Natural killer cell (primary cell): ENCODE measurements around the gene MFSD6L. TPM values are rescaled to one million over a fixed set of nuclear protein-coding genes. Genes with fewer than 3 reads are reported as not detected.

Experiments used
- ATAC-seq, 3 donors: fragments of 150-1000 bp in 2 of 3; fragments of 200-7000 bp in 1 of 3; cut with Tn5 transposase; 1 replicate in 1 of 3; 2 replicates in 2 of 3; pipeline ENCODE4 v1.10.0; 2021; ENCODE audit warnings: mild to moderate bottlenecking in 2 of 3, moderate library complexity in 2 of 3
- DNase-seq, 2 donors: peaks; one replicate each; pipeline versions ENCODE4 v3.0.0 to v3.0.0-alpha.2; 2013 to 2021; ENCODE audit warnings: mixed read lengths in 1 of 2
- H3K27ac ChIP-seq: one replicate; pipeline ENCODE4 v1.5.1; 2013; ENCODE audit warnings: mild to moderate bottlenecking, low read length
- H3K27me3 ChIP-seq: one replicate; pipeline ENCODE4 v1.6.1; 2013; ENCODE audit warnings: low read length; ENCODE audit not compliant: control insufficient read depth, insufficient read depth
- H3K36me3 ChIP-seq: one replicate; pipeline ENCODE4 v1.6.1; 2013; ENCODE audit warnings: low read length; ENCODE audit not compliant: control insufficient read depth, insufficient read depth
- H3K4me1 ChIP-seq: one replicate; pipeline ENCODE4 v1.6.1; 2013; ENCODE audit warnings: low read length; ENCODE audit not compliant: control insufficient read depth, insufficient read depth
- H3K4me3 ChIP-seq: one replicate; pipeline ENCODE4 v1.5.1; 2013; ENCODE audit warnings: low read length
- H3K9me3 ChIP-seq: one replicate; pipeline ENCODE4 v1.6.1; 2013; ENCODE audit warnings: low read length; ENCODE audit not compliant: control insufficient read depth, insufficient read depth
- H3K27ac Mint-ChIP-seq, 2 donors: one replicate each; pipeline ENCODE4 v1.8.0; 2022; ENCODE audit warnings: mild to moderate bottlenecking in 2 of 2, mixed read lengths in 2 of 2, moderate library complexity in 1 of 2
- H3K27me3 Mint-ChIP-seq, 2 donors: one replicate each; pipeline ENCODE4 v1.8.0; 2022; ENCODE audit warnings: low read depth in 2 of 2, mixed read lengths in 2 of 2
- H3K36me3 Mint-ChIP-seq: one replicate; pipeline ENCODE4 v1.8.0; 2022; ENCODE audit warnings: mixed read lengths
- H3K4me1 Mint-ChIP-seq, 2 donors: one replicate each; pipeline ENCODE4 v1.8.0; 2022; ENCODE audit warnings: mixed read lengths in 2 of 2
- H3K4me3 Mint-ChIP-seq: one replicate; pipeline ENCODE4 v1.8.0; 2022; ENCODE audit warnings: mild to moderate bottlenecking, moderate library complexity, mixed read lengths
- H3K9me3 Mint-ChIP-seq, 2 donors: one replicate each; pipeline ENCODE4 v1.8.0; 2022; ENCODE audit warnings: mixed read lengths in 2 of 2
- WGBS: methylation state at CpG from one replicate; pipeline ENCODE4 v1.1.7; 2013; ENCODE audit warnings: missing lambda C conversion rate; ENCODE audit not compliant: insufficient coverage; 5-methylcytosine and 5-hydroxymethylcytosine counted together
- intact Hi-C: fragments of 100-400 bp; cut with micrococcal nuclease; formaldehyde crosslinking; loops from one replicate; pipeline ENCODE4 v1.14.2; 2022
- total RNA-seq, 4 donors: library from RNA; stranded (reverse); fragments of 120-200 nt in 1 of 4; gene quantifications; one replicate each; pipeline versions ENCODE4 v1.2.3 to v1.2.4, GENCODE V29; 2013 to 2022
- TF ChIP-seq, protein P1 (sequence below): fragments of 200-600 bp; IDR thresholded peaks from one replicate; pipeline ENCODE4 v1.8.0; 2022; ENCODE audit warnings: antibody characterized with exemption

Gene MFSD6L
- total RNA-seq, 3 donors from 2014 or later (not counting 1 experiment from before 2014, with no cell fraction given): 0.12 to 0.90 TPM; not detected in 1

DNA sequence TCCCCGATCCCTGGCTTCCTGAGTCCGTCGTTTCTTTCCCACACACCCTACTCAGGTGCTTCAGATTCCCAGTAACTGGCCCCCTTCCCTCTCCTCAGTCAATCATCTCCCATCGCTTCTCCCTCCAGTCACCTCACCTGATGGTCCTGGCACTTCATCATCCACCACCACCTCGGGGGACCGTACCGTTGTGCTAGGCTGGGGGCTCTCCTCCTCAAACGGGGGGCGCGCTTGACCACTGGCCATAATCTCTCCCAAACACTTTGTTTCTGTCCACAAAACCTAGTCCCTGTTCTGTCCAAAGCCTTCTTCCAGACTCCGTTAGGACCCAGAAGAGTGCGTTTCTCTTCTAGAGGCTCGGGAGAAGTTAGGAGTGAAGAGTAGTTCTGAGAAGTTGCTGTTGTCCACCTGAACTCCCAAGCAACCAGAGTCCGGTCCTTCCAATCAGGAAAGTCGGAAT lies 41.0 kb downstream of the MFSD6L start, which contains the start of gene SPDYE4:
Gene SPDYE4 (minus strand): TSS at position 410 of the 460 bp plus-strand sequence. CDS start 164 bp downstream, at position 246.
- Mint-ChIP-seq H3K27ac (no peak within 1 kb of the TSS), H3K9me3 (no peaks in the 10 kb centered on the region), H3K4me1 (no peaks in the 10 kb centered on the region), H3K27me3 (peaks cover 21 to 30% of the 10 kb centered on the region in 2 donors), H3K4me3 (no peak within 1 kb of the TSS), H3K36me3 (no peaks in the 10 kb centered on the region)
- Histone ChIP-seq H3K9me3 (no peaks in the 10 kb centered on the region), H3K27ac (no peak within 1 kb of the TSS), H3K4me3 (no peak within 1 kb of the TSS), H3K36me3 (no peaks in the 10 kb centered on the region), H3K4me1 (no peaks in the 10 kb centered on the region), H3K27me3 (no peaks in the 10 kb centered on the region)
- intact Hi-C loops: no loop called here
- TF ChIP-seq, protein P1, sequence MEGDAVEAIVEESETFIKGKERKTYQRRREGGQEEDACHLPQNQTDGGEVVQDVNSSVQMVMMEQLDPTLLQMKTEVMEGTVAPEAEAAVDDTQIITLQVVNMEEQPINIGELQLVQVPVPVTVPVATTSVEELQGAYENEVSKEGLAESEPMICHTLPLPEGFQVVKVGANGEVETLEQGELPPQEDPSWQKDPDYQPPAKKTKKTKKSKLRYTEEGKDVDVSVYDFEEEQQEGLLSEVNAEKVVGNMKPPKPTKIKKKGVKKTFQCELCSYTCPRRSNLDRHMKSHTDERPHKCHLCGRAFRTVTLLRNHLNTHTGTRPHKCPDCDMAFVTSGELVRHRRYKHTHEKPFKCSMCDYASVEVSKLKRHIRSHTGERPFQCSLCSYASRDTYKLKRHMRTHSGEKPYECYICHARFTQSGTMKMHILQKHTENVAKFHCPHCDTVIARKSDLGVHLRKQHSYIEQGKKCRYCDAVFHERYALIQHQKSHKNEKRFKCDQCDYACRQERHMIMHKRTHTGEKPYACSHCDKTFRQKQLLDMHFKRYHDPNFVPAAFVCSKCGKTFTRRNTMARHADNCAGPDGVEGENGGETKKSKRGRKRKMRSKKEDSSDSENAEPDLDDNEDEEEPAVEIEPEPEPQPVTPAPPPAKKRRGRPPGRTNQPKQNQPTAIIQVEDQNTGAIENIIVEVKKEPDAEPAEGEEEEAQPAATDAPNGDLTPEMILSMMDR: no peak
- 91% methylated on average over 15 of the region's 15 CpGs for WGBS
- no peak for ATAC-seq
- no peak for DNase-seq

DNA sequence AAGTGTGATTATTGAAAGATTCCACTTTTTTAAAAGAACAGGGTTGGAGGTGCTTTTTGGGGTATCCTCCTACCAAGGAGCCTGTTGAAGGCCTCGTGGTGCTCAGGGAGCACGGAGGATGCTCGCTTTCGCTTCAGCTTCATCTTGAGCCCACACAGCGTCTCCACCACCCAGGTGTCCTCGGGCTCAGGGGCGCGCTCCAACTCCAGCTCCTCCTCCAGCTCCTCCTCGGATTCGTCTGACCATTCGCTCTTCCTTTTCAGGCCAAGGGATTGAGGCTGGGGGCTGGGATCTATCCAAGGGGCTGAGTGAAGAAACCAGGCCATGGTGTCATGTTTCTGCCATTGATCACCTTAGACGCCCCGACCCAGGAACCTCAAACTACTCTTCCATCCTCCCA lies 42.0 kb downstream of the MFSD6L start:
- 94% methylated on average over 13 of the region's 13 CpGs for WGBS
- H3K27ac Mint-ChIP-seq: no peak overlapping the region

DNA sequence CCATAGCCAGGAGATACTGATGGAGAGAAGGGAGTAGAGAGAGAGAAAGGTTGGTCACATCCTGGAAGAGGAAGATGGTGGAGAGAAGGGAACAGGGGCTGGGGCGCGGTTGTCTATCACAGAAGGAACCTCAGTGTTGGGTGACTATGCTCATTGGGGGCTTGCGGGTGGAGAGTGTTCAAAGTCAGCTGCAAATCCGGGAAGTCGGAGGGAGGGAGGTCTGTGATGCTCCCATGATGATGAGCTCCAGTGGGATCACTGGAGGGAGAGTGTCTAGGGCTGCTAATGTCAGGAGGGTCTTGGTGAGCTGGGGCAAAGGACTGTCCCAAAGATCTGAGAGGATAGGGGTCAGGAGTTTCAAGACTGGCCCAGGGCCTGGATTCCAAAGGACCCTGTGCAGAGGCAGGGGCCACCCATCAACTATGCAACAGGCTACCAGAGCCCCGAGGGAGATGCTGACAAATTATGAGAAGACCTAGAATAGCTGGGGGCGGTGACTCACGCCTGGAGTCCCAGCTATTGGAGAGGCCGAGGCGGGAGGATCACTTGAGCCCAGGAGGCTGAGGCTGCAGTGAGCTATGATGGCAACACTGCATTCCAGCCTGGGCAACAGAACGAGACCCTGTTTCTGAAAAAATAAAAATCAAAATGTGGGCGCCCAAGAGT lies 43.4 kb downstream of the MFSD6L start:
- 90% methylated on average over 12 of the region's 12 CpGs for WGBS
- intact Hi-C loops: no loop called here
- Histone ChIP-seq H3K9me3 (no peaks in the 10 kb centered on the region), H3K4me1 (no peaks in the 10 kb centered on the region), H3K27me3 (no peaks in the 10 kb centered on the region), H3K4me3 (no peak overlapping the region), H3K36me3 (no peaks in the 10 kb centered on the region), H3K27ac (no peak overlapping the region)
- Mint-ChIP-seq H3K27ac (no peak overlapping the region), H3K4me3 (no peak overlapping the region), H3K27me3 (peaks cover 10 to 21% of the 10 kb centered on the region in 2 donors), H3K9me3 (no peaks in the 10 kb centered on the region), H3K36me3 (no peaks in the 10 kb centered on the region), H3K4me1 (no peaks in the 10 kb centered on the region)
- ATAC-seq (no peak), DNase-seq (no peak)
- TF ChIP-seq, protein P1: no peak

More for the DNA sequence above, 42.0 kb downstream of the MFSD6L start:
- Mint-ChIP-seq H3K27me3 (peaks cover 21 to 22% of the 10 kb centered on the region in 2 donors), H3K9me3 (no peaks in the 10 kb centered on the region), H3K4me1 (no peaks in the 10 kb centered on the region), H3K4me3 (no peak overlapping the region), H3K36me3 (no peaks in the 10 kb centered on the region)
- DNase-seq (no peak), ATAC-seq (no peak)
- Histone ChIP-seq H3K27me3 (no peaks in the 10 kb centered on the region), H3K27ac (no peak overlapping the region), H3K9me3 (no peaks in the 10 kb centered on the region), H3K4me1 (no peaks in the 10 kb centered on the region), H3K36me3 (no peaks in the 10 kb centered on the region), H3K4me3 (no peak overlapping the region)
- intact Hi-C loops: no loop called here
- TF ChIP-seq, protein P1: no peak
